HG02610 (cell line): Measurements from ENCODE around the gene TAF11.
"Not testable (repeated sequence)": the region's sequence is repeated elsewhere in the genome, so short reads cannot be mapped to it uniquely, and the experiment has no call there.

Experiments
- ATAC-seq: cut with Tn5 transposase; IDR thresholded peaks from one replicate; pipeline ENCODE4 v1.9.1; 2021; ENCODE audit warnings: mild to moderate bottlenecking, moderate library complexity; ENCODE audit not compliant: unreplicated experiment

TAF11 gene

GRCh38 chr6:34867484-34867883, 20.4 kb downstream of the TAF11 start:
- no peak for ATAC-seq

- no peak for ATAC-seq
These were observed 21.3 kb downstream of the TAF11 start for GRCh38 chr6:34866509-34866908.

- no peak for ATAC-seq
These were observed 22.7 kb downstream of the TAF11 start for GRCh38 chr6:34865107-34865506.

GRCh38 chr6:34864007-34864406, 23.8 kb downstream of the TAF11 start:
- no peak for ATAC-seq

GRCh38 chr6:34860776-34861175, 27.1 kb downstream of the TAF11 start:
- ATAC-seq, result no peak

GRCh38 chr6:34859951-34860350, 27.9 kb downstream of the TAF11 start:
- ATAC-seq, result no peak

GRCh38 chr6:34858681-34859080, 29.2 kb downstream of the TAF11 start:
- no peak for ATAC-seq

GRCh38 chr6:34855463-34855862, 32.4 kb downstream of the TAF11 start:
- ATAC-seq, result no peak

- no peak for ATAC-seq
These were observed 35.3 kb downstream of the TAF11 start for GRCh38 chr6:34852406-34853085.

- ATAC-seq, result no peak
These were observed 36.5 kb downstream of the TAF11 start for GRCh38 chr6:34851361-34851760.

GRCh38 chr6:34849066-34849465, 38.8 kb downstream of the TAF11 start:
- not testable (repeated sequence) for ATAC-seq

- no peak for ATAC-seq
These were observed 48.0 kb downstream of the TAF11 start for GRCh38 chr6:34839666-34840352.

GRCh38 chr6:34837528-34837927, 50.3 kb downstream of the TAF11 start:
- no peak for ATAC-seq

- no peak for ATAC-seq
These were observed 51.4 kb downstream of the TAF11 start for GRCh38 chr6:34836451-34836850.

- ATAC-seq, result no peak
These were observed 51.8 kb downstream of the TAF11 start for GRCh38 chr6:34836008-34836407.

GRCh38 chr6:34834789-34835518, 52.9 kb downstream of the TAF11 start:
- no peak for ATAC-seq

- ATAC-seq, result no peak
These were observed 54.9 kb downstream of the TAF11 start for GRCh38 chr6:34832942-34833341.

- ATAC-seq, result no peak
These were observed 58.7 kb downstream of the TAF11 start for GRCh38 chr6:34829137-34829536.
